Prostate gland (tissue), 2 donors: ENCODE data around the gene ZBTB43.

ENCODE experiments used
- POLR2A ChIP-seq: fragments of 450-650 bp; IDR thresholded peaks from one replicate; pipeline ENCODE4 v1.6.1; 2016; ENCODE audit warnings: antibody characterized with exemption, mild to moderate bottlenecking
- TF ChIP-seq, protein P1 (sequence below), 4 experiments: fragments of 200-600 bp in 2 of 4; fragments of 450-650 bp in 2 of 4; sonication (generic) in 2 of 4; IDR thresholded peaks; 1 replicate in 3 of 4; 2 replicates in 1 of 4; pipeline ENCODE4 v1.5.1; 2016 to 2019; ENCODE audit warnings: antibody characterized with exemption in 4 of 4, mild to moderate bottlenecking in 2 of 4, moderate library complexity in 2 of 4

DNA sequence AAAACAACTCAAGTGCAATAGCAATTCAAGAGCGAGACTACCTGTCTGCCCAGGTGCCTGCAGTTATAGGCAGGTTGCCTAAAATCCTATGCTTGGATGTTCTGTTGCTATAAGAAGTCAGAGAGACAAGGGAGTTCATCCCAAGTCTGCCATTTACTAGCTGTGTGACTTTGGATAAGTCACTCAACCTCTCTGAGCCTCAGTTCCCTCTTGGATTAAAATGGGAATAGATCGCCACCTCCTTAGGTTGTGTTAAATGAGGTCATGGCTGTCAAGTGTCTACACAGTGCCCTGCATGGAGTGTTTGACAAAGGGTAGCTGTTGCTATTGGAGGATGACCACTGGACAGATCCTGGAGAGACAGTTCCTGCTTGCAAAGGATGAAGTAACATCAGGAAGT, 54.3 kb downstream of the ZBTB43 start:
- TF ChIP-seq, protein P1, sequence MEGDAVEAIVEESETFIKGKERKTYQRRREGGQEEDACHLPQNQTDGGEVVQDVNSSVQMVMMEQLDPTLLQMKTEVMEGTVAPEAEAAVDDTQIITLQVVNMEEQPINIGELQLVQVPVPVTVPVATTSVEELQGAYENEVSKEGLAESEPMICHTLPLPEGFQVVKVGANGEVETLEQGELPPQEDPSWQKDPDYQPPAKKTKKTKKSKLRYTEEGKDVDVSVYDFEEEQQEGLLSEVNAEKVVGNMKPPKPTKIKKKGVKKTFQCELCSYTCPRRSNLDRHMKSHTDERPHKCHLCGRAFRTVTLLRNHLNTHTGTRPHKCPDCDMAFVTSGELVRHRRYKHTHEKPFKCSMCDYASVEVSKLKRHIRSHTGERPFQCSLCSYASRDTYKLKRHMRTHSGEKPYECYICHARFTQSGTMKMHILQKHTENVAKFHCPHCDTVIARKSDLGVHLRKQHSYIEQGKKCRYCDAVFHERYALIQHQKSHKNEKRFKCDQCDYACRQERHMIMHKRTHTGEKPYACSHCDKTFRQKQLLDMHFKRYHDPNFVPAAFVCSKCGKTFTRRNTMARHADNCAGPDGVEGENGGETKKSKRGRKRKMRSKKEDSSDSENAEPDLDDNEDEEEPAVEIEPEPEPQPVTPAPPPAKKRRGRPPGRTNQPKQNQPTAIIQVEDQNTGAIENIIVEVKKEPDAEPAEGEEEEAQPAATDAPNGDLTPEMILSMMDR (IDR thresholded peaks at IDR 0.05), result no peak
- TF ChIP-seq POLR2A, result no peak
